ENCODE measurements around the gene HOXC4.
A peak's percentile ranks its signal among the peaks of the same experiment; 100 is the strongest.

HOXC4 gene

DNA sequence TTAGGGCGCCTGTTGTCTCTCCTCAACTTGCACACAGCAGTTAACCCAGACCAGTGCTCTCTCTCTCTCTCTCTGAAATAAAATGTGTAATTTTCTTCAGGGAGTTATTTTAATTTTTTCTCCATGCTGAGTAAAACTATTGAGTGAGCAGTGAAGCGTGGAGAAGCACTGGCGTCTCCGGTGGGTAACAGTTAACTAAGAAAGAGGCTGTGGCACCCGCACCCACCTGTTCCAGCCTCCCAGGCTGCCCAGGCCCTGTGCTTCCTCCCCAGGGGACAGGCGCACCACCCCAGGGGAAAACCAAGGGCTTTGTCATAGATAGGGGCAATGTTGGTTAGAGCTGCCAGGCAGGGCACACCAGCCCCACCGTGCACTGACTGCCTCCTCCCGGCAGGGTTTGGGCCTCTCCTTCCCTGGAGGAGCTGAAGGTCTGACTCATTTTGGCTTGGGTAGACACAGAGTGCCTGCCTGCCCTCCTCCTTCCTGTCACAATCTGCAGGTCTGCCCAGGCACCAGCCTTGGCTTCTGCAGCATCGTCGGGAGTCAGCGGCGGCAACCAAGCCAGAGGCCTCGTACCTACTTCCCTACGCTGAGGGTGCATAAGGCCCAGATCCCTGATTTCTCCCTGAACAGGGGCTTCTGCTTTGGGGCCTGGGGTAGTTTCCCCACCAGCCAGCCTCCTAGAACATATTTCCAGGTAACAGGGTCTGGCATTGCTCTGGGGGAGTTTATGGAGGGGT, 16.8 kb upstream of the HOXC4 start (continued):
- TF ChIP-seq ZNF660 (tag by site-specific recombination; IDR thresholded peaks at IDR 0.05) (peak; percentile 90), SALL2 (tag by site-specific recombination; IDR thresholded peaks at IDR 0.05; ENCODE audit: borderline replicate concordance) (no peak), ZBTB1 (tag by site-specific recombination; IDR thresholded peaks at IDR 0.05) (0 out of 2 replicates have a peak, but pooled peaks have one; percentile 19), ZXDB (tag by site-specific recombination; IDR thresholded peaks at IDR 0.05) (peak; percentile 10), ZNF274 (IDR thresholded peaks at IDR 0.05; ENCODE audit: low read length) (no peak), ZNF274 (tag by site-specific recombination; IDR thresholded peaks at IDR 0.05; ENCODE audit: borderline replicate concordance) (no peak), ZNF571 (tag by site-specific recombination; IDR thresholded peaks at IDR 0.05) (no peak), SP7 (tag by site-specific recombination; IDR thresholded peaks at IDR 0.05) (peak; percentile 67), ZNF155 (tag by site-specific recombination; IDR thresholded peaks at IDR 0.05) (no peak), ZNF560 (tag by site-specific recombination; IDR thresholded peaks at IDR 0.05; ENCODE audit: borderline replicate concordance) (no peak), ZNF529 (tag by site-specific recombination; IDR thresholded peaks at IDR 0.05; ENCODE audit: insufficient replicate concordance) (no peak), ZNF248 (tag by site-specific recombination; IDR thresholded peaks at IDR 0.05) (no peak), GFI1B (tag by site-specific recombination; IDR thresholded peaks at IDR 0.05) (no peak), ZBTB8A (tag by site-specific recombination; IDR thresholded peaks at IDR 0.05) (peak; percentile 72), ZSCAN30 (tag by site-specific recombination; IDR thresholded peaks at IDR 0.05) (peak; percentile 79; the same call in 1 of the 2 replicates), ZNF561 (tag by site-specific recombination; IDR thresholded peaks at IDR 0.05; ENCODE audit: borderline replicate concordance) (no peak), ZFP41 (tag by site-specific recombination; IDR thresholded peaks at IDR 0.05; ENCODE audit: borderline replicate concordance) (no peak), WT1 (tag by site-specific recombination; IDR thresholded peaks at IDR 0.05) (peak; percentile 9; the same call in 1 of the 2 replicates), ZFHX2 (tag by site-specific recombination; conservative IDR thresholded peaks at IDR 0.05) (no peak), ZEB2 (tag by site-specific recombination; IDR thresholded peaks at IDR 0.05) (peak; percentile 29; the same call in 1 of the 2 replicates), ZNF214 (tag by site-specific recombination; IDR thresholded peaks at IDR 0.05; ENCODE audit: borderline replicate concordance) (no peak), ZNF112 (tag by site-specific recombination; IDR thresholded peaks at IDR 0.05) (no peak), SP3 (tag by site-specific recombination; IDR thresholded peaks at IDR 0.05) (no peak), ZNF623 (tag by site-specific recombination; IDR thresholded peaks at IDR 0.05) (no peak)
- TF ChIP-seq, protein P1, sequence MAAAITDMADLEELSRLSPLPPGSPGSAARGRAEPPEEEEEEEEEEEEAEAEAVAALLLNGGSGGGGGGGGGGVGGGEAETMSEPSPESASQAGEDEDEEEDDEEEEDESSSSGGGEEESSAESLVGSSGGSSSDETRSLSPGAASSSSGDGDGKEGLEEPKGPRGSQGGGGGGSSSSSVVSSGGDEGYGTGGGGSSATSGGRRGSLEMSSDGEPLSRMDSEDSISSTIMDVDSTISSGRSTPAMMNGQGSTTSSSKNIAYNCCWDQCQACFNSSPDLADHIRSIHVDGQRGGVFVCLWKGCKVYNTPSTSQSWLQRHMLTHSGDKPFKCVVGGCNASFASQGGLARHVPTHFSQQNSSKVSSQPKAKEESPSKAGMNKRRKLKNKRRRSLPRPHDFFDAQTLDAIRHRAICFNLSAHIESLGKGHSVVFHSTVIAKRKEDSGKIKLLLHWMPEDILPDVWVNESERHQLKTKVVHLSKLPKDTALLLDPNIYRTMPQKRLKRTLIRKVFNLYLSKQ (tag by site-specific recombination; IDR thresholded peaks at IDR 0.05; ENCODE audit: borderline replicate concordance) = no peak
- TF ChIP-seq, protein P2, sequence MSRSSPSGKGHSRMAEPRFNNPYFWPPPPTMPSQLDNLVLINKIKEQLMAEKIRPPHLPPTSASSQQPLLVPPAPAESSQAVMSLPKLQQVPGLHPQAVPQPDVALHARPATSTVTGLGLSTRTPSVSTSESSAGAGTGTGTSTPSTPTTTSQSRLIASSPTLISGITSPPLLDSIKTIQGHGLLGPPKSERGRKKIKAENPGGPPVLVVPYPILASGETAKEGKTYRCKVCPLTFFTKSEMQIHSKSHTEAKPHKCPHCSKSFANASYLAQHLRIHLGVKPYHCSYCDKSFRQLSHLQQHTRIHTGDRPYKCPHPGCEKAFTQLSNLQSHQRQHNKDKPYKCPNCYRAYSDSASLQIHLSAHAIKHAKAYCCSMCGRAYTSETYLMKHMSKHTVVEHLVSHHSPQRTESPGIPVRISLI (tag by site-specific recombination; IDR thresholded peaks at IDR 0.05) = no peak
- TF ChIP-seq, protein P3, sequence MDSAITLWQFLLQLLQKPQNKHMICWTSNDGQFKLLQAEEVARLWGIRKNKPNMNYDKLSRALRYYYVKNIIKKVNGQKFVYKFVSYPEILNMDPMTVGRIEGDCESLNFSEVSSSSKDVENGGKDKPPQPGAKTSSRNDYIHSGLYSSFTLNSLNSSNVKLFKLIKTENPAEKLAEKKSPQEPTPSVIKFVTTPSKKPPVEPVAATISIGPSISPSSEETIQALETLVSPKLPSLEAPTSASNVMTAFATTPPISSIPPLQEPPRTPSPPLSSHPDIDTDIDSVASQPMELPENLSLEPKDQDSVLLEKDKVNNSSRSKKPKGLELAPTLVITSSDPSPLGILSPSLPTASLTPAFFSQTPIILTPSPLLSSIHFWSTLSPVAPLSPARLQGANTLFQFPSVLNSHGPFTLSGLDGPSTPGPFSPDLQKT (IDR thresholded peaks at IDR 0.05; ENCODE audit: borderline replicate concordance, low read depth, low read length) = no peak
- TF ChIP-seq, protein P4, sequence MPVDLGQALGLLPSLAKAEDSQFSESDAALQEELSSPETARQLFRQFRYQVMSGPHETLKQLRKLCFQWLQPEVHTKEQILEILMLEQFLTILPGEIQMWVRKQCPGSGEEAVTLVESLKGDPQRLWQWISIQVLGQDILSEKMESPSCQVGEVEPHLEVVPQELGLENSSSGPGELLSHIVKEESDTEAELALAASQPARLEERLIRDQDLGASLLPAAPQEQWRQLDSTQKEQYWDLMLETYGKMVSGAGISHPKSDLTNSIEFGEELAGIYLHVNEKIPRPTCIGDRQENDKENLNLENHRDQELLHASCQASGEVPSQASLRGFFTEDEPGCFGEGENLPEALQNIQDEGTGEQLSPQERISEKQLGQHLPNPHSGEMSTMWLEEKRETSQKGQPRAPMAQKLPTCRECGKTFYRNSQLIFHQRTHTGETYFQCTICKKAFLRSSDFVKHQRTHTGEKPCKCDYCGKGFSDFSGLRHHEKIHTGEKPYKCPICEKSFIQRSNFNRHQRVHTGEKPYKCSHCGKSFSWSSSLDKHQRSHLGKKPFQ (tag by site-specific recombination; IDR thresholded peaks at IDR 0.05) = 0 out of 2 replicates have a peak, but pooled peaks have one; percentile 19
- TF ChIP-seq, protein P5, sequence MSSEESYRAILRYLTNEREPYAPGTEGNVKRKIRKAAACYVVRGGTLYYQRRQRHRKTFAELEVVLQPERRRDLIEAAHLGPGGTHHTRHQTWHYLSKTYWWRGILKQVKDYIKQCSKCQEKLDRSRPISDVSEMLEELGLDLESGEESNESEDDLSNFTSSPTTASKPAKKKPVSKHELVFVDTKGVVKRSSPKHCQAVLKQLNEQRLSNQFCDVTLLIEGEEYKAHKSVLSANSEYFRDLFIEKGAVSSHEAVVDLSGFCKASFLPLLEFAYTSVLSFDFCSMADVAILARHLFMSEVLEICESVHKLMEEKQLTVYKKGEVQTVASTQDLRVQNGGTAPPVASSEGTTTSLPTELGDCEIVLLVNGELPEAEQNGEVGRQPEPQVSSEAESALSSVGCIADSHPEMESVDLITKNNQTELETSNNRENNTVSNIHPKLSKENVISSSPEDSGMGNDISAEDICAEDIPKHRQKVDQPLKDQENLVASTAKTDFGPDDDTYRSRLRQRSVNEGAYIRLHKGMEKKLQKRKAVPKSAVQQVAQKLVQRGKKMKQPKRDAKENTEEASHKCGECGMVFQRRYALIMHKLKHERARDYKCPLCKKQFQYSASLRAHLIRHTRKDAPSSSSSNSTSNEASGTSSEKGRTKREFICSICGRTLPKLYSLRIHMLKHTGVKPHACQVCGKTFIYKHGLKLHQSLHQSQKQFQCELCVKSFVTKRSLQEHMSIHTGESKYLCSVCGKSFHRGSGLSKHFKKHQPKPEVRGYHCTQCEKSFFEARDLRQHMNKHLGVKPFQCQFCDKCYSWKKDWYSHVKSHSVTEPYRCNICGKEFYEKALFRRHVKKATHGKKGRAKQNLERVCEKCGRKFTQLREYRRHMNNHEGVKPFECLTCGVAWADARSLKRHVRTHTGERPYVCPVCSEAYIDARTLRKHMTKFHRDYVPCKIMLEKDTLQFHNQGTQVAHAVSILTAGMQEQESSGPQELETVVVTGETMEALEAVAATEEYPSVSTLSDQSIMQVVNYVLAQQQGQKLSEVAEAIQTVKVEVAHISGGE (tag by site-specific recombination; conservative IDR thresholded peaks at IDR 0.05; ENCODE audit: low read depth) = no peak
- TF ChIP-seq, protein P6, sequence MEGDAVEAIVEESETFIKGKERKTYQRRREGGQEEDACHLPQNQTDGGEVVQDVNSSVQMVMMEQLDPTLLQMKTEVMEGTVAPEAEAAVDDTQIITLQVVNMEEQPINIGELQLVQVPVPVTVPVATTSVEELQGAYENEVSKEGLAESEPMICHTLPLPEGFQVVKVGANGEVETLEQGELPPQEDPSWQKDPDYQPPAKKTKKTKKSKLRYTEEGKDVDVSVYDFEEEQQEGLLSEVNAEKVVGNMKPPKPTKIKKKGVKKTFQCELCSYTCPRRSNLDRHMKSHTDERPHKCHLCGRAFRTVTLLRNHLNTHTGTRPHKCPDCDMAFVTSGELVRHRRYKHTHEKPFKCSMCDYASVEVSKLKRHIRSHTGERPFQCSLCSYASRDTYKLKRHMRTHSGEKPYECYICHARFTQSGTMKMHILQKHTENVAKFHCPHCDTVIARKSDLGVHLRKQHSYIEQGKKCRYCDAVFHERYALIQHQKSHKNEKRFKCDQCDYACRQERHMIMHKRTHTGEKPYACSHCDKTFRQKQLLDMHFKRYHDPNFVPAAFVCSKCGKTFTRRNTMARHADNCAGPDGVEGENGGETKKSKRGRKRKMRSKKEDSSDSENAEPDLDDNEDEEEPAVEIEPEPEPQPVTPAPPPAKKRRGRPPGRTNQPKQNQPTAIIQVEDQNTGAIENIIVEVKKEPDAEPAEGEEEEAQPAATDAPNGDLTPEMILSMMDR (tag by site-specific recombination; IDR thresholded peaks at IDR 0.05) = peak; percentile 80

Measured in HEK293 (cell line).